Endothelial cell of umbilical vein (primary cell): ENCODE results near the gene SEMA4D. TPM values are rescaled to one million over a fixed set of nuclear protein-coding genes. Genes with fewer than 3 reads are reported as not detected.

Experiments
- BruUV-seq: library from RNA; stranded (reverse); fragments of 400-500 nt; replicated peaks from 2 replicates; lab custom pipeline; 2021; lab: Mats Ljungman, UMichigan
- CTCF ChIA-PET: fragments of 300-600, 350-600 bp; sonication (Branson Sonifier 250); formaldehyde crosslinking; loops from one replicate; lab custom pipeline; 2021; ENCODE audit warnings: antibody characterized with exemption, inconsistent platforms; lab: Charles Lee
- POLR2A ChIA-PET: fragments of 300-600, 350-600 bp; sonication (Branson Sonifier 250); formaldehyde crosslinking; loops from one replicate; lab custom pipeline; 2021; ENCODE audit warnings: antibody characterized with exemption, inconsistent platforms; lab: Charles Lee
- DNase-seq: peaks from one replicate; pipeline ENCODE4 v3.0.0-alpha.2; 2011; ENCODE audit warnings: low read depth, low spot score
- FAIRE-seq: peaks from 2 replicates; lab custom pipeline; 2011; peaks lifted over from hg19 to GRCh38; lab: Jason Lieb, UNC
- H2AFZ ChIP-seq: 2 replicates; pipeline ENCODE4 v1.6.0; 2012; ENCODE audit warnings: low read depth, low read length, control low read depth, inconsistent platforms
- H3K27ac ChIP-seq: 2 replicates; pipeline ENCODE4 v1.5.1; 2011; ENCODE audit warnings: low read depth, mild to moderate bottlenecking, control low read depth, low read length, moderate library complexity; ENCODE audit not compliant: insufficient read depth
- H3K27me3 ChIP-seq, 2 experiments: 2 replicates each; pipeline versions ENCODE4 v1.6.0 to v1.6.1; 2011; ENCODE audit warnings: low read length in 2 of 2, mixed read lengths in 1 of 2; ENCODE audit not compliant: control insufficient read depth in 2 of 2, insufficient read depth in 2 of 2
- H3K36me3 ChIP-seq, 2 experiments: 2 replicates in 1 of 2; 3 replicates in 1 of 2; pipeline ENCODE4 v1.5.1; 2011; ENCODE audit warnings: low read length in 2 of 2, mild to moderate bottlenecking in 1 of 2, moderate library complexity in 1 of 2; ENCODE audit not compliant: control insufficient read depth in 2 of 2, insufficient read depth in 2 of 2; ENCODE audit errors: extremely low read depth in 1 of 2
- H3K4me1 ChIP-seq: 3 replicates; pipeline ENCODE4 v1.5.1; 2011; ENCODE audit warnings: mild to moderate bottlenecking, low read length; ENCODE audit not compliant: control insufficient read depth, insufficient read depth; ENCODE audit errors: extremely low read depth
- H3K4me2 ChIP-seq: 2 replicates; pipeline ENCODE4 v1.6.1; 2011; ENCODE audit warnings: low read length, control low read depth, mixed read lengths; ENCODE audit not compliant: insufficient read depth
- H3K4me3 ChIP-seq, 3 experiments: fragments of 200-600 bp in 1 of 3; sonication (generic), shearing (Covaris generic) in 1 of 3; replicated peaks in 1 of 3; 2 replicates each; pipeline ENCODE4 v1.5.1; 2011 to 2016; ENCODE audit warnings: control low read depth in 3 of 3, low read length in 3 of 3, mild to moderate bottlenecking in 2 of 3, inconsistent platforms in 1 of 3, low read depth in 1 of 3, moderate library complexity in 1 of 3; ENCODE audit not compliant: insufficient read depth in 1 of 3
- H3K79me2 ChIP-seq: 2 replicates; pipeline ENCODE4 v1.6.0; 2012; ENCODE audit warnings: low read length, inconsistent platforms; ENCODE audit not compliant: control insufficient read depth, insufficient read depth
- H3K9ac ChIP-seq: replicated peaks from 2 replicates; pipeline ENCODE3; 2011; ENCODE audit warnings: low read length, control low read depth; ENCODE audit not compliant: insufficient read depth; ENCODE audit errors: extremely low read depth
- H3K9me1 ChIP-seq: replicated peaks from 3 replicates; pipeline ENCODE4 v1.6.0; 2011; ENCODE audit warnings: mild to moderate bottlenecking, low read length; ENCODE audit not compliant: control insufficient read depth, insufficient read depth; ENCODE audit errors: extremely low read depth
- H3K9me3 ChIP-seq: replicated peaks from 2 replicates; pipeline ENCODE4 v1.5.1; 2012; ENCODE audit warnings: low read length, inconsistent platforms; ENCODE audit not compliant: control insufficient read depth, insufficient read depth
- H4K20me1 ChIP-seq: replicated peaks from 2 replicates; pipeline ENCODE3; 2011; ENCODE audit warnings: mild to moderate bottlenecking, low read length; ENCODE audit not compliant: control insufficient read depth, insufficient read depth; ENCODE audit errors: extremely low read depth
- CTCF ChIP-seq, 2 donors: IDR thresholded peaks; 1 replicate in 1 of 2; 2 replicates in 1 of 2; pipeline ENCODE4 v1.5.1; 2011; ENCODE audit warnings: low read length in 2 of 2, mild to moderate bottlenecking in 2 of 2, moderate library complexity in 2 of 2, control low read depth in 1 of 2, inconsistent platforms in 1 of 2, low read depth in 1 of 2; ENCODE audit not compliant: insufficient read depth in 1 of 2; ENCODE audit errors: extremely low read depth in 1 of 2
- EZH2 ChIP-seq: IDR thresholded peaks from 2 replicates; pipeline ENCODE4 v1.6.1; 2012; ENCODE audit warnings: borderline replicate concordance, low read depth, mild to moderate bottlenecking, moderate library complexity, low read length, inconsistent platforms; ENCODE audit not compliant: severe bottlenecking
- FOS ChIP-seq: IDR thresholded peaks from 2 replicates; pipeline ENCODE4 v1.6.1; 2011; ENCODE audit warnings: mild to moderate bottlenecking, low read length, moderate library complexity, borderline replicate concordance; ENCODE audit not compliant: insufficient read depth
- GATA2 ChIP-seq: IDR thresholded peaks from 2 replicates; pipeline ENCODE4 v1.7.0; 2011; ENCODE audit warnings: low read depth, mild to moderate bottlenecking, moderate library complexity, mixed read lengths, low read length; ENCODE audit not compliant: insufficient read length, insufficient read depth
- JUN ChIP-seq: IDR thresholded peaks from 2 replicates; pipeline ENCODE4 v1.6.1; 2011; ENCODE audit warnings: borderline replicate concordance, low read depth; ENCODE audit not compliant: insufficient read length, insufficient read depth
- MAX ChIP-seq: IDR thresholded peaks from 2 replicates; pipeline ENCODE4 v1.6.1; 2011; ENCODE audit not compliant: insufficient read depth, insufficient read length
- MYC ChIP-seq: IDR thresholded peaks from one replicate; pipeline ENCODE4 v1.6.1; 2011; ENCODE audit warnings: mild to moderate bottlenecking, low read depth, low read length
- POLR2A ChIP-seq: IDR thresholded peaks from 2 replicates; pipeline ENCODE4 v1.6.1; 2012; ENCODE audit warnings: low read depth, mild to moderate bottlenecking, control low read depth, low read length
- POLR2AphosphoS5 ChIP-seq: IDR thresholded peaks from 2 replicates; pipeline ENCODE4 v1.6.1; 2012; ENCODE audit warnings: low read depth, mild to moderate bottlenecking, control low read depth, low read length, moderate library complexity; ENCODE audit not compliant: insufficient read depth
- dilution Hi-C: fragments of 300-500 bp; cut with MboI; formaldehyde crosslinking; loops from one replicate; pipeline ENCODE4 v1.15.0; 2019; ENCODE audit warnings: low sequenced_read_pairs; ENCODE audit not compliant: extremely low pct_ligation_motif_present
- intact Hi-C: fragments of 100-400 bp; cut with micrococcal nuclease; formaldehyde crosslinking; loops from one replicate; pipeline ENCODE4 v1.10.0; 2022
- polyA plus RNA-seq, 4 experiments: library from polyadenylated mRNA; depleted of rRNA in 3 of 4; stranded (reverse) in 3 of 4; unstranded in 1 of 4; fragments of >200 nt; gene quantifications; 2 replicates each; pipeline versions ENCODE4 v1.2.1 to v1.2.3, GENCODE V29; 2011 to 2012; ENCODE audit warnings: missing spikeins in 1 of 4
- total RNA-seq: library from RNA; stranded (reverse); gene quantifications from 2 replicates; pipeline ENCODE4 v1.2.3, GENCODE V29; 2021

The SEMA4D gene
- total and polyA plus RNA-seq, 2 donors (not counting 3 experiments of a cell fraction or from before 2014, with no cell fraction given) = 3.9 to 15.7 TPM

- Histone ChIP-seq H3K27me3 (peaks cover 5 to 11% of the 10 kb centered on the region in 2 experiments), H3K9me1 (no peaks in the 10 kb centered on the region), H3K9me3 (no peaks in the 10 kb centered on the region), H3K4me2 (no peak overlapping the region), H4K20me1 (no peaks in the 10 kb centered on the region), H3K4me3 (no peak overlapping the region), H3K4me1 (no peaks in the 10 kb centered on the region), H3K79me2 (no peaks in the 10 kb centered on the region), H2AFZ (no peak overlapping the region), H3K9ac (no peak overlapping the region), H3K36me3 (no peaks in the 10 kb centered on the region), H3K27ac (no peak overlapping the region)
- DNase-seq = no peak
- intact Hi-C loops (no loop called here), dilution Hi-C loops (no loop called here)
- no TSS peak for BruUV-seq
- POLR2A ChIA-PET = no interaction called here
- CTCF ChIA-PET = no interaction called here
- no peak for FAIRE-seq
- no peak for TF ChIP-seq MYC
- no peak for TF ChIP-seq CTCF (IDR thresholded peaks at IDR 0.05; ENCODE audit: extremely low read depth in 1 of 2, insufficient read depth in 1 of 2, low read depth in 1 of 2, low read length in 2 of 2)
- no peak for TF ChIP-seq POLR2AphosphoS5
Observed at GRCh38 chr9:89512382-89512781, 14.5 kb upstream of the SEMA4D start.

GRCh38 chr9:89508951-89509615 lies 11.2 kb upstream of the SEMA4D start:
- Histone ChIP-seq H3K9me1 (no peaks in the 10 kb centered on the region), H2AFZ (no peak overlapping the region), H3K27me3 (peaks cover 5 to 11% of the 10 kb centered on the region in 2 experiments), H3K79me2 (no peaks in the 10 kb centered on the region), H4K20me1 (no peaks in the 10 kb centered on the region), H3K4me2 (no peak overlapping the region), H3K27ac (no peak overlapping the region), H3K4me1 (no peaks in the 10 kb centered on the region), H3K36me3 (no peaks in the 10 kb centered on the region), H3K9me3 (no peaks in the 10 kb centered on the region), H3K9ac (no peak overlapping the region), H3K4me3 (no peak overlapping the region)
- intact Hi-C loops = no loop called here
- no peak for DNase-seq
- POLR2A ChIA-PET = no interaction called here
- dilution Hi-C loops = no loop called here
- no peak for TF ChIP-seq FOS
- TF ChIP-seq POLR2A = no peak
- TF ChIP-seq EZH2 = no peak
- no peak for TF ChIP-seq JUN
- TF ChIP-seq POLR2AphosphoS5 = no peak
- TF ChIP-seq GATA2 = no peak
- no peak for TF ChIP-seq MAX
- TF ChIP-seq CTCF (IDR thresholded peaks at IDR 0.05; ENCODE audit: extremely low read depth in 1 of 2, insufficient read depth in 1 of 2, low read depth in 1 of 2, low read length in 2 of 2) = no peak
- TF ChIP-seq MYC = no peak
- no TSS peak for BruUV-seq
- CTCF ChIA-PET = interaction anchor here (1.0 kb wide), 2 partner anchors 40 to 89 kb away, joined by 3 to 4 read pairs; no protein-coding TSS in a partner anchor
- no peak for FAIRE-seq
